Lower leg skin (tissue), 3 donors: ENCODE data around the gene RPH3AL.

Source experiments
- CTCF ChIP-seq, 3 donors: fragments of 450-650 bp; IDR thresholded peaks; one replicate each; pipeline ENCODE4 v1.5.1; 2016; ENCODE audit warnings: antibody characterized with exemption in 3 of 3, mild to moderate bottlenecking in 3 of 3, moderate library complexity in 2 of 3
- POLR2A ChIP-seq, 2 donors: fragments of 450-650 bp; IDR thresholded peaks; one replicate each; pipeline ENCODE4 v1.6.1; 2016 to 2017; ENCODE audit warnings: antibody characterized with exemption in 2 of 2, mild to moderate bottlenecking in 1 of 2, moderate library complexity in 1 of 2

DNA sequence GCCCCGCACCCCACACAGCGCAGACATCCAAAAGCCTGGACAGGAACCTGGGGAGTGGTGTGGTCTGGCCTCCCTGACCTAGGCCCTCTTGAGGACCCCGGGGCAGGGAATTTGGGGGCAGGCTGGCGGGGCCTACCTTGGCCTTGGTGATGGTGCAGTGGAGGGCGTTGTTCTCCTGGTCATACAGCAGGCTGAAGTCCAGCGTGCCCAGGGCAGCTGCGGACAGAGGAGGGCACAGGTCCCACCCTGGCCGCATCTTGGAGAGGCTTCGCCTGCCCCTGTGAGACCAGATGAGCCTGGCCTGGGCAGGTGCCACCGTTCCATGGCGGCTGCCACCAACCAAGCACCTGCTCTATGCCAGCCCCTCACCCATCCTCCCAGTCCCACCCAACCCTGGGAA is 180.2 kb downstream of the RPH3AL start:
- TF ChIP-seq CTCF (IDR thresholded peaks at IDR 0.05) (no peak), POLR2A (IDR thresholded peaks at IDR 0.05) (no peak)
